Ishikawa (cell line): ENCODE measurements around the gene USP22.

Experiments
- CEBPB ChIP-seq: IDR thresholded peaks from 2 replicates; pipeline ENCODE4 v1.6.1; 2012
- CREB1 ChIP-seq: IDR thresholded peaks from 2 replicates; pipeline ENCODE4 v1.6.1; 2012; ENCODE audit warnings: low read depth
- EGR1 ChIP-seq: IDR thresholded peaks from 2 replicates; pipeline ENCODE4 v1.6.1; 2012
- EP300 ChIP-seq: IDR thresholded peaks from 2 replicates; pipeline ENCODE4 v1.6.1; 2012; ENCODE audit warnings: borderline replicate concordance
- FOXM1 ChIP-seq: IDR thresholded peaks from 2 replicates; pipeline ENCODE4 v1.6.1; 2012; ENCODE audit warnings: low read depth, borderline replicate concordance
- NFIC ChIP-seq: IDR thresholded peaks from 2 replicates; pipeline ENCODE4 v1.6.1; 2012
- RAD21 ChIP-seq: IDR thresholded peaks from 2 replicates; pipeline ENCODE4 v1.6.1; 2012; ENCODE audit warnings: low read depth
- TAF1 ChIP-seq: IDR thresholded peaks from 2 replicates; pipeline ENCODE4 v1.6.1; 2012; ENCODE audit warnings: low read depth, mild to moderate bottlenecking
- TCF12 ChIP-seq: IDR thresholded peaks from 2 replicates; pipeline ENCODE4 v1.6.1; 2012; ENCODE audit warnings: low read depth
- TEAD4 ChIP-seq: IDR thresholded peaks from 2 replicates; pipeline ENCODE4 v1.6.1; 2012
- YY1 ChIP-seq: IDR thresholded peaks from 2 replicates; pipeline ENCODE4 v1.6.1; 2012; ENCODE audit warnings: low read depth
- ZBTB7A ChIP-seq: IDR thresholded peaks from 2 replicates; pipeline ENCODE4 v1.6.1; 2012; ENCODE audit warnings: low read depth
- TF ChIP-seq, protein P1 (sequence below): IDR thresholded peaks from 2 replicates; pipeline ENCODE4 v1.6.1; 2012; ENCODE audit warnings: low read depth, mild to moderate bottlenecking
- TF ChIP-seq, protein P2 (sequence below): IDR thresholded peaks from 2 replicates; pipeline ENCODE4 v1.6.1; 2012
- TF ChIP-seq, protein P3 (sequence below): IDR thresholded peaks from 2 replicates; pipeline ENCODE4 v1.6.1; 2012

Gene USP22

DNA sequence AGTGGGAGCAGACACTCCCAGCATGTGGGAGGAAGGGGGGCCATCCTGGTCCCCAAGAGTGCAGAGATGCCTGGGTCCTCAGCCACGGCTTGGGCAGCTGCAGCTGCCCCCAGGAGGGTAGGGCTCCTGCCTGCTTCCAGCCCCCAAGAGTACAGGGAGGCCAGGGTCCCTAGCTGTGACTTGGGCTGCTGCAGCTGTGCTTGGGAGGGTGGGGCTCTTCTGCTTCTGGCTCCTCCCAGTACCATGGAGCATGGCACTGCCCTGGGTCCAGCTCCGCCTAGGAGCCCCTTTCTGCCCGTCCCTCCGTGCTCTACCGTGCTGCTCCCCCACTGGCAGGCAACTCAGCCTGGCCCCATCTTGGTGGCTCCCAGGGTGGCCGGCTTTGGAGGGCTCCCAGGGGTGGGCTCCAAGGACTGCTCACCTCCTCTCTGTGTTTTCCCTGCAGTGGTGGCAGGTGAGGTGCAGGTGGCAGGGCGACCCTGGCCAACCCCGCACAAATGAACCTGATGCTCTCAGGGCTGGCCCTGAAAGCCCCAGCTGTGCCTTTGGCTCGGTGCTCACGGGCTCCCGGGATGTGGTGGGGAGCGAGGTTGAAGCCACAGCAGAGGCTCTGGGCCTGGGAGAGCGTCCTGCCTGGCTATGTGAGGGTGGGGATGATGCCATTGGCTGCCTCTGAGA is 18.5 kb upstream of the USP22 start:
- TF ChIP-seq TEAD4 (no peak), YY1 (no peak), ZBTB7A (no peak), TCF12 (no peak), CREB1 (no peak), NFIC (no peak), RAD21 (no peak), EGR1 (no peak)
- TF ChIP-seq, protein P1, sequence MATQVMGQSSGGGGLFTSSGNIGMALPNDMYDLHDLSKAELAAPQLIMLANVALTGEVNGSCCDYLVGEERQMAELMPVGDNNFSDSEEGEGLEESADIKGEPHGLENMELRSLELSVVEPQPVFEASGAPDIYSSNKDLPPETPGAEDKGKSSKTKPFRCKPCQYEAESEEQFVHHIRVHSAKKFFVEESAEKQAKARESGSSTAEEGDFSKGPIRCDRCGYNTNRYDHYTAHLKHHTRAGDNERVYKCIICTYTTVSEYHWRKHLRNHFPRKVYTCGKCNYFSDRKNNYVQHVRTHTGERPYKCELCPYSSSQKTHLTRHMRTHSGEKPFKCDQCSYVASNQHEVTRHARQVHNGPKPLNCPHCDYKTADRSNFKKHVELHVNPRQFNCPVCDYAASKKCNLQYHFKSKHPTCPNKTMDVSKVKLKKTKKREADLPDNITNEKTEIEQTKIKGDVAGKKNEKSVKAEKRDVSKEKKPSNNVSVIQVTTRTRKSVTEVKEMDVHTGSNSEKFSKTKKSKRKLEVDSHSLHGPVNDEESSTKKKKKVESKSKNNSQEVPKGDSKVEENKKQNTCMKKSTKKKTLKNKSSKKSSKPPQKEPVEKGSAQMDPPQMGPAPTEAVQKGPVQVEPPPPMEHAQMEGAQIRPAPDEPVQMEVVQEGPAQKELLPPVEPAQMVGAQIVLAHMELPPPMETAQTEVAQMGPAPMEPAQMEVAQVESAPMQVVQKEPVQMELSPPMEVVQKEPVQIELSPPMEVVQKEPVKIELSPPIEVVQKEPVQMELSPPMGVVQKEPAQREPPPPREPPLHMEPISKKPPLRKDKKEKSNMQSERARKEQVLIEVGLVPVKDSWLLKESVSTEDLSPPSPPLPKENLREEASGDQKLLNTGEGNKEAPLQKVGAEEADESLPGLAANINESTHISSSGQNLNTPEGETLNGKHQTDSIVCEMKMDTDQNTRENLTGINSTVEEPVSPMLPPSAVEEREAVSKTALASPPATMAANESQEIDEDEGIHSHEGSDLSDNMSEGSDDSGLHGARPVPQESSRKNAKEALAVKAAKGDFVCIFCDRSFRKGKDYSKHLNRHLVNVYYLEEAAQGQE = no peak
- TF ChIP-seq, protein P2, sequence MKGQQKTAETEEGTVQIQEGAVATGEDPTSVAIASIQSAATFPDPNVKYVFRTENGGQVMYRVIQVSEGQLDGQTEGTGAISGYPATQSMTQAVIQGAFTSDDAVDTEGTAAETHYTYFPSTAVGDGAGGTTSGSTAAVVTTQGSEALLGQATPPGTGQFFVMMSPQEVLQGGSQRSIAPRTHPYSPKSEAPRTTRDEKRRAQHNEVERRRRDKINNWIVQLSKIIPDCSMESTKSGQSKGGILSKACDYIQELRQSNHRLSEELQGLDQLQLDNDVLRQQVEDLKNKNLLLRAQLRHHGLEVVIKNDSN = no peak

DNA sequence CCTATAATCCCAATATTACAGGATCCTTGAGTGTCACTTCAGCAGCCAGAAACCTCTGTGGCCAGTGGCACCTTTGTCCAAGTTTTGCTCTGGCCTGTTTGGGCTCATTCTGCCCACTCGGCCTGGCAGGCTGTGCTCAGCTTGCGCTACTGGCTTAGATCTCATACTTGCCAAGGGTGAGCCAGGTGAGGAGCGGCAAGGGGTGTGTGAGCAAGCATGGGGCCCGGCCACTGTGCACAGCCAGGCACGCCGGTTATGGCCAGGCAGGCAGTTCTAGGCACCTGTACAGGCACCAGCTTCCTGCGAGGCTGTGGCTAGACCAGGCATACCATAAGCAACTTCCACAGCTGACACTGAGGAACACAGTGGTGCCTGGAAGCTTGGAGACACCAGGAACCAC is 16.9 kb upstream of the USP22 start:
- TF ChIP-seq TCF12 (no peak), ZBTB7A (no peak), NFIC (no peak), EP300 (no peak), FOXM1 (no peak), YY1 (no peak), TAF1 (no peak), EGR1 (no peak), CREB1 (no peak), TEAD4 (no peak), RAD21 (no peak), CEBPB (no peak)
- TF ChIP-seq, protein P3, sequence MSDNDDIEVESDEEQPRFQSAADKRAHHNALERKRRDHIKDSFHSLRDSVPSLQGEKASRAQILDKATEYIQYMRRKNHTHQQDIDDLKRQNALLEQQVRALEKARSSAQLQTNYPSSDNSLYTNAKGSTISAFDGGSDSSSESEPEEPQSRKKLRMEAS = no peak
- TF ChIP-seq, protein P2 = no peak
- TF ChIP-seq, protein P1 = no peak

DNA sequence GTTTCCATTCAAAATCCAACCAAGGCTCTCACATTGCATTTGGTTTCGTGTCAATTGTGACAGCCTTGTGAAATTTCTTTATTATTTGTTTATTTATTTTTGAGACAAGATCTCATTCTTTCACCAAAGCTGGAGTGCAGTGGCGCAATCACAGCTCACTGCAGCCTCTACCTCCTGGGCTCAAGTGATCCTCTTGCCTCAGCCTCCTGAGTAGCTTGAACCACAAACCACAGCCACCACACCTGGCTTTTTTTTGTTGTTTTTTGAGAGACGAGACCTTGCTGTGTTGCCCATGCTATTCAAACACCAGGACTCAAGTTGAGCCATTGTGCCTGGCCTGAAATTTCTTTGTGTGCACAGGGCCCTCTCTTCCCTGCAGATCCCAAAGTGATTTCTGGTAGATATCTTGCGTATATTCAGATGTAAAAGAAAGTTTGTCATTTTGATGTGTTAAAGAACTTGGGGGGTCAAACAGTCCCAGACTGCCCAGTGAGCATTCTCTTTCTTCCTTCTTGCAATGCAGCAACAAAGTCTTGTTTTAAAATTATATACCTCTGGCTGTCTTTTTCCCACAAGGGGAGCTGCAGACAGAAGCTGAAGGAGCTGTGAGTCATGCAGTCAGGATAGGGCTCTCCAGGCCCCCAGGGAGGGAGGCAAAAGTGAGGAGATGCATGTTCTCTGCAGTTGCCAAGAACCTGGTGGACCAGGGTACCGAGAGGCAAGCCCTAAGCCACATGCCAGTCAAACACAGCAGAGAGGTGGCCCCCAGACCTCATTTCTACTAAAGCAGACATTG is 15.5 kb upstream of the USP22 start:
- TF ChIP-seq RAD21 (no peak), FOXM1 (no peak), TCF12 (no peak)
- TF ChIP-seq, protein P2 = no peak
- TF ChIP-seq, protein P3 = no peak

DNA sequence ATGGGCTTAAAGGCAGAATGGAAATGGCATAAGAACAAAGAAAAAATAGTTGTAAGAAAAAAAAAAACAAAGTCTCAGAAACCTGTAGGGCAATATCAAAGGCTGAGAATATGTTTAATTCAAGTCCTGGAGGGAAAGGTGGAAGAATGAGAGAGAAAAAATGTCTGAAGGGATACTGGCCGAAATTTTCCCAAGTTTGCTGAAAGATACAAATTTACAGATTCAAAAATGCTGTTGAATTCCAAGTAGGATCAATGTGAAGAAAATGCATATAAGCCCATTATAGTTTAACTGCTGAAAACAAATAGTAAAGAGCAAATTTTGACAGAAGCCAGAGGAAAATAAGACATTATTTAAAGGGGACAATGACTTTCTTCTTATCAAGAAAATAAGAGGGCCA is 6.6 kb upstream of the USP22 start:
- no peak for TF ChIP-seq TCF12

DNA sequence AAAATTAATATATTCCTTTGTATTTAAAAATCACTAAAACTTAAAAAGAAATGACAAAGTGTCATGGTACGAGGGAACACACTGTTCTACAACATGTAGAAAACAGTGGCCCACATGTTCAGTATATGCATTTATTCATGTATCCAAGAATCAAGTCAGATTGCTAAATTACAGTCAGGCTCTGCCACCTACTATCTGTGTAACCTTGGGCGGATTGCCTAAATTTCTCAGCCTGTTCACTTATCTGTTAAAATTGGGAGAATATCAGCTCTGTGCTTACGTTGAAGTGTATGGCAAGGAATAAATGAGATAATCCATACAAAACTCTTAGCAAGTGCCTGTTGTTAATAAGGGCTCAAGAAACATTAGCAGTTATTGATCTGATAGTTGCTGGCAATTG is 3.4 kb upstream of the USP22 start:
- TF ChIP-seq, protein P1 = no peak
- no peak for TF ChIP-seq EGR1
- TF ChIP-seq, protein P2 = no peak
- TF ChIP-seq CREB1 = no peak
- no peak for TF ChIP-seq TCF12
- TF ChIP-seq ZBTB7A = no peak
- TF ChIP-seq TEAD4 = no peak
- TF ChIP-seq NFIC = no peak
- no peak for TF ChIP-seq EP300
- TF ChIP-seq, protein P3 = no peak
- no peak for TF ChIP-seq FOXM1
- no peak for TF ChIP-seq YY1
- no peak for TF ChIP-seq TAF1
- TF ChIP-seq CEBPB = no peak
- no peak for TF ChIP-seq RAD21
